Loucy (cell line): ENCODE measurements around the gene SUSD6.

ENCODE experiments used
- H2AFZ ChIP-seq: fragments of 200-600 bp; sonication (generic); 2 replicates; pipeline ENCODE4 v1.6.0; 2016; ENCODE audit warnings: antibody characterized with exemption, mild to moderate bottlenecking, low read length, moderate library complexity
- H3F3A ChIP-seq: fragments of 200-600 bp; 2 replicates; pipeline ENCODE4 v1.6.0; 2016; ENCODE audit warnings: antibody characterized with exemption, low read depth, mild to moderate bottlenecking
- H3K27me3 ChIP-seq: fragments of 200-600 bp; sonication (generic); 2 replicates; pipeline ENCODE4 v1.6.1; 2014; ENCODE audit warnings: low read length, mild to moderate bottlenecking; ENCODE audit not compliant: insufficient read depth, poor library complexity, severe bottlenecking
- H3K36me3 ChIP-seq: fragments of 200-600 bp; sonication (generic); 2 replicates; pipeline ENCODE4 v1.6.1; 2016; ENCODE audit warnings: low read length; ENCODE audit not compliant: insufficient read depth
- H3K4me1 ChIP-seq: fragments of 200-600 bp; sonication (generic); 2 replicates; pipeline ENCODE4 v1.5.1; 2014; ENCODE audit warnings: low read length, mild to moderate bottlenecking; ENCODE audit not compliant: insufficient read depth, poor library complexity, severe bottlenecking
- H3K4me2 ChIP-seq: fragments of 200-600 bp; sonication (generic); 2 replicates; pipeline ENCODE4 v1.6.0; 2014; ENCODE audit warnings: antibody characterized with exemption, low read length, low read depth, mild to moderate bottlenecking; ENCODE audit not compliant: poor library complexity, severe bottlenecking
- H3K4me3 ChIP-seq: fragments of 200-600 bp; sonication (generic); 2 replicates; pipeline ENCODE4 v1.5.1; 2014; ENCODE audit warnings: low read length, mild to moderate bottlenecking, mixed read lengths; ENCODE audit not compliant: poor library complexity, severe bottlenecking
- H3K79me2 ChIP-seq: fragments of 200-600 bp; sonication (generic); 2 replicates; pipeline ENCODE4 v1.6.1; 2014; ENCODE audit warnings: low read length; ENCODE audit not compliant: insufficient read depth
- H3K9ac ChIP-seq: fragments of 200-600 bp; sonication (generic); 2 replicates; pipeline ENCODE4 v1.6.0; 2014; ENCODE audit warnings: mild to moderate bottlenecking, low read depth, low read length, moderate library complexity; ENCODE audit not compliant: poor library complexity, severe bottlenecking
- H3K9me2 ChIP-seq: fragments of 200-600 bp; sonication (generic); replicated peaks from 2 replicates; pipeline ENCODE4 v1.6.1; 2016; ENCODE audit warnings: low read depth, low read length, mixed read lengths
- H3K9me3 ChIP-seq: fragments of 200-600 bp; sonication (generic); 2 replicates; pipeline ENCODE4 v1.6.1; 2014; ENCODE audit warnings: mild to moderate bottlenecking, antibody characterized with exemption, low read length, low read depth; ENCODE audit not compliant: insufficient read depth
- H4K20me1 ChIP-seq: fragments of 200-600 bp; sonication (generic); 2 replicates; pipeline ENCODE4 v1.6.0; 2014; ENCODE audit warnings: antibody characterized with exemption, low read length, mild to moderate bottlenecking; ENCODE audit not compliant: insufficient read depth, poor library complexity, severe bottlenecking
- CTCF ChIP-seq: fragments of 200-600 bp; sonication (generic); conservative IDR thresholded peaks from 2 replicates; pipeline ENCODE4 v1.5.1; 2014; ENCODE audit warnings: mild to moderate bottlenecking, antibody characterized with exemption, low read length
- EZH2phosphoT487 ChIP-seq: fragments of 200-600 bp; IDR thresholded peaks from 2 replicates; pipeline ENCODE4 v1.6.1; 2018; ENCODE audit warnings: antibody characterized with exemption, mild to moderate bottlenecking, moderate library complexity, borderline replicate concordance

The SUSD6 gene

GRCh38 chr14:69569859-69570258, 41.5 kb upstream of the SUSD6 start:
- H3K4me2 ChIP-seq: no peak overlapping the region
- H3K36me3 ChIP-seq: no peaks in the 10 kb centered on the region
- H3K9ac ChIP-seq: no peak overlapping the region
- H3K79me2 ChIP-seq: no peaks in the 10 kb centered on the region
- no peaks in the 10 kb centered on the region for H4K20me1 ChIP-seq
- no peaks in the 10 kb centered on the region for H3K9me2 ChIP-seq
- TF ChIP-seq CTCF (no peak), EZH2phosphoT487 (no peak)
- H3F3A ChIP-seq: no peaks in the 10 kb centered on the region
- H3K9me3 ChIP-seq: no peaks in the 10 kb centered on the region
- H3K4me3 ChIP-seq: no peak overlapping the region
- H3K4me1 ChIP-seq: no peaks in the 10 kb centered on the region
- no peaks in the 10 kb centered on the region for H3K27me3 ChIP-seq
- H2AFZ ChIP-seq: no peak overlapping the region

- TF ChIP-seq CTCF (no peak), EZH2phosphoT487 (no peak)
- no peak overlapping the region for H3K4me3 ChIP-seq
- H3K9ac ChIP-seq: no peak overlapping the region
- H2AFZ ChIP-seq: no peak overlapping the region
- H3K36me3 ChIP-seq: no peaks in the 10 kb centered on the region
- H3K4me2 ChIP-seq: no peak overlapping the region
- no peaks in the 10 kb centered on the region for H3K27me3 ChIP-seq
- no peaks in the 10 kb centered on the region for H3K9me3 ChIP-seq
- H3F3A ChIP-seq: no peaks in the 10 kb centered on the region
- H3K9me2 ChIP-seq: no peaks in the 10 kb centered on the region
- H3K4me1 ChIP-seq: no peaks in the 10 kb centered on the region
- no peaks in the 10 kb centered on the region for H3K79me2 ChIP-seq
- no peaks in the 10 kb centered on the region for H4K20me1 ChIP-seq
These were observed 40.5 kb upstream of the SUSD6 start for GRCh38 chr14:69570836-69571330.

- Histone ChIP-seq H3K4me3 (no peak overlapping the region), H4K20me1 (no peaks in the 10 kb centered on the region), H3K4me2 (no peak overlapping the region), H3K4me1 (no peaks in the 10 kb centered on the region), H3K27me3 (no peaks in the 10 kb centered on the region), H3K36me3 (no peaks in the 10 kb centered on the region), H3K9me3 (no peaks in the 10 kb centered on the region), H3K9ac (no peak overlapping the region), H2AFZ (no peak overlapping the region), H3K9me2 (no peaks in the 10 kb centered on the region), H3K79me2 (no peaks in the 10 kb centered on the region), H3F3A (no peaks in the 10 kb centered on the region)
- TF ChIP-seq EZH2phosphoT487 (no peak), CTCF (no peak)
These were observed 39.9 kb upstream of the SUSD6 start for GRCh38 chr14:69571449-69572029.
